GM19372 (cell line): Measurements from ENCODE around the gene CCDC88B.

ENCODE experiments used
- ATAC-seq: cut with Tn5 transposase; IDR thresholded peaks from one replicate; pipeline ENCODE4 v1.9.1; 2021; ENCODE audit warnings: mild to moderate bottlenecking, low read depth, moderate library complexity; ENCODE audit not compliant: unreplicated experiment

The CCDC88B gene

GRCh38 chr11:64342869-64343745, 3.1 kb downstream of the CCDC88B start:
- no peak for ATAC-seq

- no peak for ATAC-seq
Observed at GRCh38 chr11:64343767-64344559, 4.0 kb downstream of the CCDC88B start.

- ATAC-seq: no peak
Observed at GRCh38 chr11:64344787-64345186, 4.8 kb downstream of the CCDC88B start.

DNA sequence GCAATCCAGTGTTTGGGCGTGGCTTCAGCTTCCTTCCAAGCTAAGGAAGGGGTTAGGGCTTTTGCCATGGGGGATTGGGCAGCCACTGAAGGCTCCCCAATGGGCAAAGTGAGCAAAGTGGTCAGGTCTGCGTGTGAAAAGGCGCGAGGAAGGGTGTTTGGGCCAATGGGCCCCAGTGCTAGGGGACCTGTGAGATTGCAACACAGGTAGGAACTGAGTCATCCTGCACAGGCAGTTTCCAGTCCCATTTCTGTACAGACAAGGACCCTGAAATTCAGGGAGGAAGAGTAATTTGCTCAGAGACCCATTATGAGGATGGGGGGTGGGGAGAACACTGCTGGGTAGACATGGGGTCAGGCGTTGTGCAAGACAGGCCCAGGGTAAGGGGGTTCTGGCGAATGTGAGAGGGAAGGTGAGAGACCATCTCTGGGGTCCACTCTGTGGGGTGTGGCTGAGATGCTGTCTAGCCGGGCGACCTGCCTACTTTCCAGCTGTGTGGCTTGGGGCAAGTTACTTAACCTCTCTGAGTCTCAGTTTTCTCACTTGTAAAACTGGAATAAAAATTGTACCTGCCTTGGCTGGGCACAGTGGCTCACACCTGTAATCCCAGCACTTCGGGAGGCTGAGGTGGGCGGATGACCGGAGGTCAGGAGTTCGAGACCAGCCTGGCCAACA, 7.3 kb downstream of the CCDC88B start:
- no peak for ATAC-seq

GRCh38 chr11:64348383-64349024, 8.5 kb downstream of the CCDC88B start:
- no peak for ATAC-seq

GRCh38 chr11:64349025-64349387, 9.0 kb downstream of the CCDC88B start:
- no peak for ATAC-seq

DNA sequence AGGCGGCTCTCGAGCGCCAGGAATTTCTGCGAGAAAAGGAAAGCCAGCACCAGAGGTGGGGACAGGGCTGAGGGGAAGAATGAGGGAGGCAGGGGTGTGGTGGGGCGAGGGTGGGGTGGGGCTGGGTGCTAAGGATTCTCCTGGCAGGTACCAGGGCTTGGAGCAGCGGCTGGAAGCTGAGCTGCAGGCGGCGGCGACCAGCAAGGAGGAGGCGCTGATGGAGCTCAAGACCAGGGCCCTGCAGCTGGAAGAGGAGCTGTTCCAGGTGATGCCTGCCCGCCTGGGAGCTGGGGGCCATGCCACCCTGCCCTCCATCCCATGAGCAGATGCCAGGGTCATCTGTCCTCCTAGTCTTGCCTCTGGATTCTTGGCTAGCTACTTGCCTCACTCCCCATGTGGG, 9.4 kb downstream of the CCDC88B start:
- ATAC-seq: no peak

- ATAC-seq: no peak
Observed at GRCh38 chr11:64351136-64351631, 11.2 kb downstream of the CCDC88B start.

DNA sequence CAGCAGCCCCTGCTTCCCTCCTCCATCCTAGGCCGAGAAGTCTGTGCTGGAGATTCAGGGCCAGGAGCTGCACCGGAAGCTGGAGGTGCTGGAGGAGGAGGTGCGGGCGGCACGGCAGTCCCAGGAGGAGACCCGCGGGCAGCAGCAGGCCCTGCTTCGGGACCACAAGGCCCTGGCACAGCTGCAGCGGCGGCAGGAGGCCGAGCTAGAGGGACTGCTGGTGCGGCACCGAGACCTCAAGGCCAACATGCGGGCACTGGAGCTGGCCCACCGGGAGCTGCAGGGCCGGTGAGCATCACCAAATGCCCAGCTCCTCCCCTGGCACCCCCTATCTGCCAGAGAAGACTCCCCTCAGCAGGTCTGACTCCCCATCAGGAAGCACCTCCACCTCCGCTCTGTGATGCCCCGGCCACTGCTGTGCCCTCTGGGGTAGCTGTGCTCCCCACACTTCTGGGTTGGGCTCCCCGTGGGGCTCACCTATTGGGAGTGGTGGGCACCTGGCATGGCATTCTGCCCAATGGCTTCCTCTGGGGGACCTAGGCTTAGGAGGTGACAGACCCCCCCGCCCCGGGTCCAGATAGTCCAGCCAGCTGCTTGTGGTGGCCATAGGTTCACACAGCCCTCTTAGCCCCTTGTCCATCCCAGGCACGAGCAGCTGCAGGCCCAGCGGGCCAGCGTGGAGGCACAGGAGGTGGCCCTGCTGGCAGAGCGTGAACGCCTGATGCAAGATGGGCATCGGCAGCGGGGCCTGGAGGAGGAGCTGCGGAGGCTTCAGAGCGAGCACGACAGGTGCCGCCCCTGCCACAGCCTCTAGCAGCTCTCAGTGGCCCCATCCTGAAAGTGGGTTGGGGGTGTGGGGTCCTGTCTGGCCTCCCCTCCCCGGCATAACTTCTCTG, 12.3 kb downstream of the CCDC88B start:
- no peak for ATAC-seq

DNA sequence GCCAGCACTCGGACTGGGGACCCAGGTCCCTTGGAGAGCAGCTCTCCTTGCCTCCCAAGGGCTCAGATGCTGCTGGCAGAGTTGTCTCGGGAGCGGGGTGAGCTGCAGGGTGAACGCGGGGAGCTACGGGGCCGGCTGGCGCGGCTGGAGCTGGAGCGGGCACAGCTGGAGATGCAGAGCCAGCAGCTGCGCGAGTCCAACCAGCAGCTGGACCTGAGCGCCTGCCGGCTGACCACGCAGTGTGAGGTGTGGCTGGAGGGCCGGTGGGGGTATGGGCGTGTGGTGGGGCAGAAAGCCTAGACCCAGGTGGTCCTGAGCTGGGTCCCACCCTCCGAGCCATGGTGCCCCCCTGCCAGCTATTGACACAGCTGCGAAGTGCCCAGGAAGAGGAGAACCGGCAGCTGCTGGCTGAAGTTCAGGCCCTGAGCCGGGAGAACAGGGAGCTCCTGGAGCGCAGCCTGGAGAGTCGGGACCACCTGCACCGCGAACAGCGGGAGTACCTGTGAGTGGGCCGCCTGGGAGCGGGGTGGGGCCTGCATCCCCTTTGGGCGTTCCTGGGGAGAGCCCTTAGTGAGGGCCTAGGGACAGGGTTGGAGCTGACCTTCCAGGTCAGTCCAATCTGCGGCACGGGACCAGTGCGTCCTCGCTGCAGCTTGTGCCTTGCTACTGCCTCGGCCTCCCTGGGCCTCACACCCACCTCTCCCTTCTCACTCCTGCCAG, 13.2 kb downstream of the CCDC88B start:
- no peak for ATAC-seq

DNA sequence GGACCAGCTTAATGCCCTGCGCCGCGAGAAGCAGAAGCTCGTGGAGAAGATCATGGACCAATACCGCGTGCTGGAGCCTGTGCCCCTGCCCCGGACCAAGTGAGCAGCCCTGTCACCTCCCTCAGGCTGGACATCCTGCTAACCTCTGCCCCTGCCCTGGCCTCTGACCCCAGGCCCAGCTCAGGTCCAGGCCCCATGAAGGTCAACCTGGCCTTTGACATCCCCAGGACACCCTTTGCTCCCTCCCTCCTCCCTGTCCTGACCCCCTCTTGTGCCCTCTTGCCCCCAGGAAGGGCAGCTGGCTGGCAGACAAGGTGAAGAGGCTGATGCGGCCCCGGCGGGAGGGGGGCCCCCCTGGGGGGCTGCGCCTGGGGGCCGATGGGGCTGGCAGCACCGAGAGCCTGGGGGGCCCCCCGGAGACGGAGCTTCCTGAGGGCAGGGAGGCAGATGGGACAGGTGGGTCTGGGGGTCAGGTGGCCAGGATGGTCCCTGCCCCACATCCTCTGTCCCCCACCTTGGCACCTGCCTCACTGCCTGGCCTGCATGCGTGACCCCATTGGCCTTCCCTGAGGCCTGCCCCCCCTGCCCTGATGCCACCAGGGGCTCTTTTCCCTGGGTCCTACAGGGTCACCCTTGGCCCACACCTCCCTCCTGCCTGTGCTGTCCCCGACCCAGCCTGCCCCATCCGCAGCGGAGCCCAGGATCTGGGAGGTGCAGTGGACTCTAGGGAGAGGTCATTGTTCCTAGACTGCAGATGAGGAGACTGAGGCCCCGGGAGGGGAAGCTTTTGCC, 13.9 kb downstream of the CCDC88B start:
- ATAC-seq: no peak

GRCh38 chr11:64355078-64355940, 15.3 kb downstream of the CCDC88B start:
- no peak for ATAC-seq

GRCh38 chr11:64356498-64357411, 16.8 kb downstream of the CCDC88B start:
- no peak for ATAC-seq

GRCh38 chr11:64357446-64357845, 17.4 kb downstream of the CCDC88B start:
- no peak for ATAC-seq

- ATAC-seq: no peak
Observed at GRCh38 chr11:64357904-64358535, 18.0 kb downstream of the CCDC88B start.

- ATAC-seq: no peak
Observed at GRCh38 chr11:64358536-64358906, 18.5 kb downstream of the CCDC88B start.
